ENCODE results near the gene SMIM45.

DNA sequence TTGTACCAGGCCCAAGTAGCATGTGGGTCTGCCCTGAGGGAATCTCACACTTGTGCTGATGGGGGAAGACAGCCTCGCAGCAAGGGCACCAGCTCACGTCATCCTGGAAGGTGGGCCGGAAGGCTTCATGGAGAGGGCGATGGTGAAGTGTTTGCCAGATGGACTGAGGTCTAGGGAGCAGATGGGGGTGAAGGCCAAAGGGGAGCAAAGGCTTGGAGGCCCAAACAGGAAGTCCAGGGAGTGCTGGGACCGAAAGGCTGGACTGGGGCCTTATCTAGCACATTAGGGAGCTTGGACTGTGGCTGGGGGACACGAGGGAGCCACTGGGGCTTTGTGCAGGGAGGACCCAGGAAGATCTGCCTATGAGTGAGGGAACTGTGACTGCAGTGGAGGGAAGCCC, 24.1 kb upstream of the SMIM45 start:
- TF ChIP-seq, protein P1, sequence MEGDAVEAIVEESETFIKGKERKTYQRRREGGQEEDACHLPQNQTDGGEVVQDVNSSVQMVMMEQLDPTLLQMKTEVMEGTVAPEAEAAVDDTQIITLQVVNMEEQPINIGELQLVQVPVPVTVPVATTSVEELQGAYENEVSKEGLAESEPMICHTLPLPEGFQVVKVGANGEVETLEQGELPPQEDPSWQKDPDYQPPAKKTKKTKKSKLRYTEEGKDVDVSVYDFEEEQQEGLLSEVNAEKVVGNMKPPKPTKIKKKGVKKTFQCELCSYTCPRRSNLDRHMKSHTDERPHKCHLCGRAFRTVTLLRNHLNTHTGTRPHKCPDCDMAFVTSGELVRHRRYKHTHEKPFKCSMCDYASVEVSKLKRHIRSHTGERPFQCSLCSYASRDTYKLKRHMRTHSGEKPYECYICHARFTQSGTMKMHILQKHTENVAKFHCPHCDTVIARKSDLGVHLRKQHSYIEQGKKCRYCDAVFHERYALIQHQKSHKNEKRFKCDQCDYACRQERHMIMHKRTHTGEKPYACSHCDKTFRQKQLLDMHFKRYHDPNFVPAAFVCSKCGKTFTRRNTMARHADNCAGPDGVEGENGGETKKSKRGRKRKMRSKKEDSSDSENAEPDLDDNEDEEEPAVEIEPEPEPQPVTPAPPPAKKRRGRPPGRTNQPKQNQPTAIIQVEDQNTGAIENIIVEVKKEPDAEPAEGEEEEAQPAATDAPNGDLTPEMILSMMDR (IDR thresholded peaks at IDR 0.05): no peak
- TF ChIP-seq POLR2A (IDR thresholded peaks at IDR 0.05): no peak

Data from uterus (tissue), 2 donors.